Stimulated activated effector memory CD8-positive, alpha-beta T cell treated with anti-CD3 and anti-CD28 coated beads, Interleukin-12 subunit alpha, Interleukin-12 subunit beta, amount 100 ng/mL, for 72 hours (primary cell): ENCODE data around the gene TPRN.
"Not testable (repeated sequence)": the region's sequence is repeated elsewhere in the genome, so short reads cannot be mapped to it uniquely, and the experiment has no call there.

ENCODE experiments used
- ATAC-seq: fragments of 150-1000 bp; cut with Tn5 transposase; 2 replicates; pipeline ENCODE4 v1.10.0; 2021
- DNase-seq, 2 donors: peaks; one replicate each; pipeline ENCODE4 v3.0.0; 2021 to 2022; ENCODE audit warnings: low spot score in 2 of 2
- H3K27ac Mint-ChIP-seq: one replicate; pipeline ENCODE4 v1.8.0; 2022; ENCODE audit warnings: mild to moderate bottlenecking, mixed read lengths
- H3K36me3 Mint-ChIP-seq: one replicate; pipeline ENCODE4 v1.8.0; 2022; ENCODE audit warnings: mild to moderate bottlenecking, mixed read lengths
- H3K4me1 Mint-ChIP-seq: one replicate; pipeline ENCODE4 v1.8.0; 2022; ENCODE audit warnings: mixed read lengths
- H3K4me3 Mint-ChIP-seq: one replicate; pipeline ENCODE4 v1.8.0; 2022; ENCODE audit warnings: mild to moderate bottlenecking, mixed read lengths
- H3K9me3 Mint-ChIP-seq: one replicate; pipeline ENCODE4 v1.8.0; 2022; ENCODE audit warnings: mixed read lengths

The TPRN gene

GRCh38 chr9:137240318-137240840 is 39.8 kb upstream of the TPRN start:
- Mint-ChIP-seq H3K4me3 (peak overlapping the region; percentile 85), H3K9me3 (no peaks in the 10 kb centered on the region), H3K27ac (peak overlapping the region; percentile 98), H3K36me3 (peaks cover 49% of the 10 kb centered on the region), H3K4me1 (peaks cover 45% of the 10 kb centered on the region)
- DNase-seq: no peak
- peak; percentile 46 for ATAC-seq

- H3K27ac Mint-ChIP-seq, DNase-seq, H3K9me3 Mint-ChIP-seq, ATAC-seq: not testable (repeated sequence)
- Mint-ChIP-seq H3K4me1 (peaks cover 45% of the 10 kb centered on the region), H3K4me3 (peak overlapping the region; percentile 85), H3K36me3 (peaks cover 48% of the 10 kb centered on the region)
Measured at GRCh38 chr9:137239541-137240200, 39.1 kb upstream of the TPRN start.

- H3K4me1 Mint-ChIP-seq: peaks cover 30% of the 10 kb centered on the region
- peak overlapping the region; percentile 85 for H3K4me3 Mint-ChIP-seq
- no peak overlapping the region for H3K27ac Mint-ChIP-seq
- H3K36me3 Mint-ChIP-seq: peaks cover 31% of the 10 kb centered on the region
- no peak for ATAC-seq
- DNase-seq: no peak
- H3K9me3 Mint-ChIP-seq: no peaks in the 10 kb centered on the region
Measured at GRCh38 chr9:137237759-137238726, 37.5 kb upstream of the TPRN start.

GRCh38 chr9:137236936-137237421 is 36.4 kb upstream of the TPRN start:
- H3K36me3 Mint-ChIP-seq: peaks cover 21% of the 10 kb centered on the region
- H3K27ac Mint-ChIP-seq: no peak overlapping the region
- H3K4me3 Mint-ChIP-seq: peak overlapping the region; percentile 8
- peaks cover 19% of the 10 kb centered on the region for H3K4me1 Mint-ChIP-seq
- DNase-seq (no peak), ATAC-seq (no peak)
- no peaks in the 10 kb centered on the region for H3K9me3 Mint-ChIP-seq

- Mint-ChIP-seq H3K4me3 (peak overlapping the region; percentile 8), H3K4me1 (peaks cover 19% of the 10 kb centered on the region), H3K9me3 (no peaks in the 10 kb centered on the region), H3K36me3 (peaks cover 15% of the 10 kb centered on the region), H3K27ac (no peak overlapping the region)
- DNase-seq (peak; percentile 88 to 95), ATAC-seq (peak; percentile 36)
Measured at GRCh38 chr9:137236238-137236935, 35.8 kb upstream of the TPRN start.

- Mint-ChIP-seq H3K36me3 (peaks cover 7% of the 10 kb centered on the region), H3K9me3 (no peaks in the 10 kb centered on the region), H3K4me1 (peaks cover 12% of the 10 kb centered on the region), H3K4me3 (no peak overlapping the region), H3K27ac (no peak overlapping the region)
- DNase-seq (no peak), ATAC-seq (no peak)
Measured at GRCh38 chr9:137235424-137236237, 35.1 kb upstream of the TPRN start.

DNA sequence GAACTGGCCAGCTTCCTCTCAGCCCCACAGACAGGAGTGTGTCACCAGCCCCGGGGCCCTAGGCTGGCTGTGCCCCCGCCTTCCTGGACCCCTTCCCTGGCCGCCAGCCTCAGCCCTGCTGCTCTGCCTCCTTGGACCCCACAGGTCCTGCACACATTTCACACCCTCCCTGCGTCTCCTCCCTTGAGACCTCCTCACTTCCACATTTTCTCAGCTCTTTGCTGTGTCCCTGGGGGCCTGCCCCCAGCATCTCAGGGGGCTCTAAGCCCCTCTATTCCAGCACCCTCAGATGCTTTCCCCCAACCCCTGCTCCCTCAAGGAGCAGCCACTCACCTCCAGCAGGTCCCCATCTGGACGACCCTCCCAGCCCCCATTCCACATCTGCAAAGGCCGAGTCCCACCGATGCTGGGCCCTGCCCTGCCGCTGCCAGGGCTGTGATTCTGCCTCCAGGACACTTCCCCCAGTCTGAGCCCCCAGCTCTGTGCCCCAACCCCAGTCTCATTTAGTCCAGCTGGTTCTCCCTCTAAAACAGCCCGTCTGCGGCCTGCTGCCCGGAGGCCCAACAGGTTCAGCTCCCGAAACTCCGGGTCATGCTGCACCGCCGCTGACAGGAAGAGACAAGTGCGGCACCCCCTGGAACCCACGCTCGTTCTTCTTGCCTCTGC is 34.4 kb upstream of the TPRN start:
- Mint-ChIP-seq H3K36me3 (peaks cover 7% of the 10 kb centered on the region), H3K4me3 (no peak overlapping the region), H3K9me3 (no peaks in the 10 kb centered on the region), H3K4me1 (peaks cover 12% of the 10 kb centered on the region), H3K27ac (no peak overlapping the region)
- no peak for DNase-seq
- no peak for ATAC-seq

DNA sequence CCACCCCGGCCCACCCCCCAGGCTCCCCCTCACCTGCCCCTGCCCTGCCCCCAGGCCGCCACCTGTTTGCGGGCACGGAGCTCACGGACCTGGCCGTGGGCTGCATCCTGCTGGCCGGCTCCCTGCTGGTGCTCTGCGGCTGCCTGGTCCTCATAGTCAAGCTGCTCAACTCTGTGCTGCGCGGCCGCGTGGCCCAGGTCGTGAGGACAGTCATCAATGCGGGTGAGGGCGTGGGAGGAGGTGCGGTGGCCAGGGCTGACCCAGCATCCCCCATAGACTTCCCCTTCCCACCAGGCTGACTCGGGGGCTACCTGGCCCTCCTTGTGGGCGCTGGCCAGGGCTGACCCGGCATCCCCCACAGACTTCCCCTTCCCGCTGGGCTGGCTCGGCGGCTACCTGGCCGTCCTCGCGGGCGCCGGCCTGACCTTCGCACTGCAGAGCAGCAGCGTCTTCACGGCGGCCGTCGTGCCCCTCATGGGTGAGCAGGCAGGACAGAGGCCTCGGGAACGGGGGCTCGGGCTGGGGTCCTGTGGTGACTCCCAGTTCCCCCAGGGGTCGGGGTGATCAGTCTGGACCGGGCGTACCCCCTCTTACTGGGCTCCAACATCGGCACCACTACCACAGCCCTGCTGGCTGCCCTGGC is 33.6 kb upstream of the TPRN start:
- ATAC-seq: no peak
- Mint-ChIP-seq H3K9me3 (no peaks in the 10 kb centered on the region), H3K4me3 (no peak overlapping the region), H3K4me1 (peaks cover 11% of the 10 kb centered on the region), H3K27ac (no peak overlapping the region), H3K36me3 (peaks cover 5% of the 10 kb centered on the region)
- DNase-seq: no peak

GRCh38 chr9:137233143-137233980 is 32.8 kb upstream of the TPRN start:
- Mint-ChIP-seq H3K4me3 (no peak overlapping the region), H3K27ac (no peak overlapping the region), H3K4me1 (peaks cover 4% of the 10 kb centered on the region), H3K36me3 (no peaks in the 10 kb centered on the region), H3K9me3 (no peaks in the 10 kb centered on the region)
- DNase-seq (no peak), ATAC-seq (no peak)

- Mint-ChIP-seq H3K9me3 (no peaks in the 10 kb centered on the region), H3K4me3 (no peak overlapping the region), H3K36me3 (no peaks in the 10 kb centered on the region), H3K4me1 (peaks cover 4% of the 10 kb centered on the region), H3K27ac (no peak overlapping the region)
- DNase-seq (no peak), ATAC-seq (no peak)
Measured at GRCh38 chr9:137232510-137232909, 32.0 kb upstream of the TPRN start.

- ATAC-seq (no peak), DNase-seq (no peak)
- no peaks in the 10 kb centered on the region for H3K36me3 Mint-ChIP-seq
- no peak overlapping the region for H3K27ac Mint-ChIP-seq
- H3K4me1 Mint-ChIP-seq: peaks cover 6% of the 10 kb centered on the region
- no peak overlapping the region for H3K4me3 Mint-ChIP-seq
- no peaks in the 10 kb centered on the region for H3K9me3 Mint-ChIP-seq
Measured at GRCh38 chr9:137232101-137232500, 31.6 kb upstream of the TPRN start.

DNA sequence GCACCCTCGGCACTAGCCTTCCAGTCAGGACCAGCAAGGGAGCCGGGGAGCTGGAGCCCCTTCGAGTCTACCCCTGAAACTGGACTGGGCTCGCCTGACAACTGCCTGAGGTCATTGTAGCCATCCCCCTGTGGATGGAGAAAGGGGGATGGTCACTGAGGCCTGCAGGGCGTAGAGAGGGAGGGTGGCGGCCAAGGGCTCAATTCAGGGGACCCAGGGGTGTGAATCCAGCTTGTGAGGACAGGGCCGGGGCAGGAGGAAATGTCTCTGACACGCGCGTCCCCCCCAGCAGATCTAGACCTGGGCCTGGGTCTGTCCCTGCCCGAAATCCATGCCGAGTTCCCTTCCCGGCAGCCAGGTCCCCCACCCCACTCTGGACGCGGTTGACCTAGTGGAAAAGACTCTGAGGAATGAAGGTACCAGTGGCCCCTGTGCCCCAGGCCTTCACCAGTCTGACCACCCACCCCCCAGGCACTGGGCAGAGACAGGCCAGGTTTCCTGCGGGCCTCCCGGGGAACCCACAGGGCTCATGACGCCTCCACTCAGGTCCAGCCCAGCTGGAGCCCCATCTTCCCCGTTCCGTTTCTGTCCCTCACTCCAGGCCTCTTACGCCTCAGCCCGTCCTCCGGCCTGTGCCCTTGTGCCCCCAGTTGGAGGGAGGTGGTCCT is 31.0 kb upstream of the TPRN start:
- no peaks in the 10 kb centered on the region for H3K9me3 Mint-ChIP-seq
- H3K4me3 Mint-ChIP-seq: no peak overlapping the region
- ATAC-seq (no peak), DNase-seq (no peak)
- H3K27ac Mint-ChIP-seq: no peak overlapping the region
- peaks cover 6% of the 10 kb centered on the region for H3K4me1 Mint-ChIP-seq
- no peaks in the 10 kb centered on the region for H3K36me3 Mint-ChIP-seq
